ENCODE measurements around the gene ESAM. TPM values are rescaled to one million over a fixed set of nuclear protein-coding genes. Genes with fewer than 3 reads are reported as not detected.

ESAM gene
- total and polyA plus RNA-seq, 4 donors, result 4.0 to 15.6 (median 9.9) TPM

DNA sequence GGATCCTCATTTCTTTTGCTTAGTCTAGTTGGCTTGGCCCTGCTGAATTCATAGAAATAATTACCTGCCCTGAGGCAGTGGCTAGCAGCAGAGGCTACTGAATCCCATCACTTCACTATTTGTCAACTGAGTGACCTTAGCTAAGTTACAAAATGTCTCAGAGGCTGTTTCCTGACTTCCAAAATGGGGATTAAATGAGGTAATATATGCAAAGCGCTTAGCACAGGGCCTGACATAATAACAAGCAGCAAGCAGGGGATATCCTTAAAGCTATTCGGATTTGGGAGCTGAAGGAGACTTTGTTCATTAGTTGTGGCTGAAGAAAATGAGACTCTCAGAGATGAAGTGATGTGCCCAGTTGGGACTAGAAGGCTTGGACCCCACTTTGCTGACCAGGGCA, 19.5 kb downstream of the ESAM start:
- H3K36me3 ChIP-seq (ENCODE audit: control insufficient read depth in 4 of 4, insufficient read depth in 3 of 4, low read depth in 1 of 4, low read length in 3 of 4), result no peaks in the 10 kb centered on the region
- H3K27me3 ChIP-seq (ENCODE audit: control insufficient read depth in 4 of 4, insufficient read depth in 4 of 4, low read length in 3 of 4), result peaks cover 0 to 5% (median under 1%) of the 10 kb centered on the region in 4 donors
- WGBS, result 63% methylated on average over 2 of the region's 2 CpGs
- DNase-seq (ENCODE audit: low spot score), result no peak
- TF ChIP-seq SP1 (IDR thresholded peaks at IDR 0.05) (no peak), HNF4G (IDR thresholded peaks at IDR 0.05) (no peak), NR2F2 (IDR thresholded peaks at IDR 0.05) (no peak), TAF1 (conservative IDR thresholded peaks at IDR 0.05) (no peak), GABPA (IDR thresholded peaks at IDR 0.05 in 1 of 2, conservative IDR thresholded peaks at IDR 0.05 in 1 of 2) (no peak), EGR1 (IDR thresholded peaks at IDR 0.05; ENCODE audit: low read depth in 2 of 2) (no peak), RAD21 (IDR thresholded peaks at IDR 0.05) (no peak), RXRA (IDR thresholded peaks at IDR 0.05) (no peak), JUND (IDR thresholded peaks at IDR 0.05) (no peak), FOXA1 (IDR thresholded peaks at IDR 0.05) (no peak), HNF4A (conservative IDR thresholded peaks at IDR 0.05) (no peak), YY1 (IDR thresholded peaks at IDR 0.05) (no peak), FOXA2 (IDR thresholded peaks at IDR 0.05) (no peak)
- TF ChIP-seq, protein P1, sequence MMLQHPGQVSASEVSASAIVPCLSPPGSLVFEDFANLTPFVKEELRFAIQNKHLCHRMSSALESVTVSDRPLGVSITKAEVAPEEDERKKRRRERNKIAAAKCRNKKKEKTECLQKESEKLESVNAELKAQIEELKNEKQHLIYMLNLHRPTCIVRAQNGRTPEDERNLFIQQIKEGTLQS (IDR thresholded peaks at IDR 0.05), result no peak
- TF ChIP-seq, protein P2, sequence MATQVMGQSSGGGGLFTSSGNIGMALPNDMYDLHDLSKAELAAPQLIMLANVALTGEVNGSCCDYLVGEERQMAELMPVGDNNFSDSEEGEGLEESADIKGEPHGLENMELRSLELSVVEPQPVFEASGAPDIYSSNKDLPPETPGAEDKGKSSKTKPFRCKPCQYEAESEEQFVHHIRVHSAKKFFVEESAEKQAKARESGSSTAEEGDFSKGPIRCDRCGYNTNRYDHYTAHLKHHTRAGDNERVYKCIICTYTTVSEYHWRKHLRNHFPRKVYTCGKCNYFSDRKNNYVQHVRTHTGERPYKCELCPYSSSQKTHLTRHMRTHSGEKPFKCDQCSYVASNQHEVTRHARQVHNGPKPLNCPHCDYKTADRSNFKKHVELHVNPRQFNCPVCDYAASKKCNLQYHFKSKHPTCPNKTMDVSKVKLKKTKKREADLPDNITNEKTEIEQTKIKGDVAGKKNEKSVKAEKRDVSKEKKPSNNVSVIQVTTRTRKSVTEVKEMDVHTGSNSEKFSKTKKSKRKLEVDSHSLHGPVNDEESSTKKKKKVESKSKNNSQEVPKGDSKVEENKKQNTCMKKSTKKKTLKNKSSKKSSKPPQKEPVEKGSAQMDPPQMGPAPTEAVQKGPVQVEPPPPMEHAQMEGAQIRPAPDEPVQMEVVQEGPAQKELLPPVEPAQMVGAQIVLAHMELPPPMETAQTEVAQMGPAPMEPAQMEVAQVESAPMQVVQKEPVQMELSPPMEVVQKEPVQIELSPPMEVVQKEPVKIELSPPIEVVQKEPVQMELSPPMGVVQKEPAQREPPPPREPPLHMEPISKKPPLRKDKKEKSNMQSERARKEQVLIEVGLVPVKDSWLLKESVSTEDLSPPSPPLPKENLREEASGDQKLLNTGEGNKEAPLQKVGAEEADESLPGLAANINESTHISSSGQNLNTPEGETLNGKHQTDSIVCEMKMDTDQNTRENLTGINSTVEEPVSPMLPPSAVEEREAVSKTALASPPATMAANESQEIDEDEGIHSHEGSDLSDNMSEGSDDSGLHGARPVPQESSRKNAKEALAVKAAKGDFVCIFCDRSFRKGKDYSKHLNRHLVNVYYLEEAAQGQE (IDR thresholded peaks at IDR 0.05), result no peak
- TF ChIP-seq, protein P3, sequence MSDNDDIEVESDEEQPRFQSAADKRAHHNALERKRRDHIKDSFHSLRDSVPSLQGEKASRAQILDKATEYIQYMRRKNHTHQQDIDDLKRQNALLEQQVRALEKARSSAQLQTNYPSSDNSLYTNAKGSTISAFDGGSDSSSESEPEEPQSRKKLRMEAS (IDR thresholded peaks at IDR 0.05), result no peak
- TF ChIP-seq, protein P4, sequence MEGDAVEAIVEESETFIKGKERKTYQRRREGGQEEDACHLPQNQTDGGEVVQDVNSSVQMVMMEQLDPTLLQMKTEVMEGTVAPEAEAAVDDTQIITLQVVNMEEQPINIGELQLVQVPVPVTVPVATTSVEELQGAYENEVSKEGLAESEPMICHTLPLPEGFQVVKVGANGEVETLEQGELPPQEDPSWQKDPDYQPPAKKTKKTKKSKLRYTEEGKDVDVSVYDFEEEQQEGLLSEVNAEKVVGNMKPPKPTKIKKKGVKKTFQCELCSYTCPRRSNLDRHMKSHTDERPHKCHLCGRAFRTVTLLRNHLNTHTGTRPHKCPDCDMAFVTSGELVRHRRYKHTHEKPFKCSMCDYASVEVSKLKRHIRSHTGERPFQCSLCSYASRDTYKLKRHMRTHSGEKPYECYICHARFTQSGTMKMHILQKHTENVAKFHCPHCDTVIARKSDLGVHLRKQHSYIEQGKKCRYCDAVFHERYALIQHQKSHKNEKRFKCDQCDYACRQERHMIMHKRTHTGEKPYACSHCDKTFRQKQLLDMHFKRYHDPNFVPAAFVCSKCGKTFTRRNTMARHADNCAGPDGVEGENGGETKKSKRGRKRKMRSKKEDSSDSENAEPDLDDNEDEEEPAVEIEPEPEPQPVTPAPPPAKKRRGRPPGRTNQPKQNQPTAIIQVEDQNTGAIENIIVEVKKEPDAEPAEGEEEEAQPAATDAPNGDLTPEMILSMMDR (IDR thresholded peaks at IDR 0.05; ENCODE audit: low read depth, low read length, missing input control), result no peak
- TF ChIP-seq, protein P5, sequence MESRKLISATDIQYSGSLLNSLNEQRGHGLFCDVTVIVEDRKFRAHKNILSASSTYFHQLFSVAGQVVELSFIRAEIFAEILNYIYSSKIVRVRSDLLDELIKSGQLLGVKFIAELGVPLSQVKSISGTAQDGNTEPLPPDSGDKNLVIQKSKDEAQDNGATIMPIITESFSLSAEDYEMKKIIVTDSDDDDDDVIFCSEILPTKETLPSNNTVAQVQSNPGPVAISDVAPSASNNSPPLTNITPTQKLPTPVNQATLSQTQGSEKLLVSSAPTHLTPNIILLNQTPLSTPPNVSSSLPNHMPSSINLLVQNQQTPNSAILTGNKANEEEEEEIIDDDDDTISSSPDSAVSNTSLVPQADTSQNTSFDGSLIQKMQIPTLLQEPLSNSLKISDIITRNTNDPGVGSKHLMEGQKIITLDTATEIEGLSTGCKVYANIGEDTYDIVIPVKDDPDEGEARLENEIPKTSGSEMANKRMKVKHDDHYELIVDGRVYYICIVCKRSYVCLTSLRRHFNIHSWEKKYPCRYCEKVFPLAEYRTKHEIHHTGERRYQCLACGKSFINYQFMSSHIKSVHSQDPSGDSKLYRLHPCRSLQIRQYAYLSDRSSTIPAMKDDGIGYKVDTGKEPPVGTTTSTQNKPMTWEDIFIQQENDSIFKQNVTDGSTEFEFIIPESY (IDR thresholded peaks at IDR 0.05), result no peak
- no peak overlapping the region for H3K9ac ChIP-seq (ENCODE audit: low read depth in 1 of 2, low read length in 2 of 2)
- H3K27ac ChIP-seq (ENCODE audit: low read depth in 1 of 2, low read length in 2 of 2), result no peak overlapping the region
- no peak overlapping the region for H3K4me3 ChIP-seq (ENCODE audit: low read depth in 1 of 3, low read length in 3 of 3)
- no peaks in the 10 kb centered on the region for H3K9me3 ChIP-seq (ENCODE audit: control insufficient read depth in 4 of 4, low read length in 3 of 4)
- peaks cover 13 to 25% (median 18%) of the 10 kb centered on the region in 4 donors for H3K4me1 ChIP-seq (ENCODE audit: control insufficient read depth in 4 of 4, insufficient read depth in 4 of 4, low read length in 3 of 4)

Data from liver (tissue), 9 donors.